Glomerular endothelial cell (primary cell): ENCODE measurements around the gene ZCCHC4. TPM values are rescaled to one million over a fixed set of nuclear protein-coding genes. Genes with fewer than 3 reads are reported as not detected.

Experiments
- DNase-seq: peaks from one replicate; pipeline ENCODE4 v3.0.0-alpha.2; 2011; ENCODE audit warnings: low read depth, low spot score; ENCODE audit errors: extremely low read depth
- total RNA-seq: library from RNA; depleted of rRNA; stranded (reverse); fragments of >200 nt; gene quantifications from 2 replicates; pipeline ENCODE4 v1.2.3, GENCODE V29; 2015

Gene ZCCHC4
- total RNA-seq, 1 donor from 2014 or later, result 6.8 TPM

- DNase-seq, result peak; percentile 5
These were observed 64.4 kb downstream of the ZCCHC4 start, which contains the start of gene ANAPC4 for GRCh38 chr4:25376754-25377571. ANAPC4 (plus strand) TSS chr4:25377263; CDS start chr4:25377428, 165 bp downstream.

- DNase-seq, result no peak
These were observed 65.2 kb downstream of the ZCCHC4 start for GRCh38 chr4:25377572-25378436.

- no peak for DNase-seq
These were observed 65.8 kb downstream of the ZCCHC4 start for GRCh38 chr4:25378437-25378743.

- DNase-seq, result no peak
These were observed 67.0 kb downstream of the ZCCHC4 start for GRCh38 chr4:25379591-25379990.

- no peak for DNase-seq
These were observed 71.1 kb downstream of the ZCCHC4 start for GRCh38 chr4:25383647-25384046.

- DNase-seq, result no peak
These were observed 74.4 kb downstream of the ZCCHC4 start for GRCh38 chr4:25386926-25387325.

DNA sequence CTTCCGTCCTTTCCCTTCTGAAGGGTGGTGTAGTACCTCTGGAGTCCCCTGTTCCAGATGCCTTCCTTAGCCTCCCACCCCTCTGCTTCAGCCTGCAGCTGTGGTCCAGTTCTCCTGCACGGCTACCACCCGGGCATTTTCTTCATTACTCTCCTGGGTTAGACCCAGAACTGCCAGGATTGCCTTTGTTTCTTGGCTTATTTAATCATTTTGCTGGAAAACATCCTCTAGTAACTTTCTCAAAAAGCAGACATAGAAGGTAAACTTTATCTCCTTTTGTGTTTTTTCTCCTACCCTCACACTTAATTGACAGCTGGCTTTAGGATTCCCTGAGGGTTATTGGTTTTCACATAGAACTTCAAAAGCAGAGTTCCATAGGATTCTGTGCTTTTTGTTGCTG, 84.7 kb downstream of the ZCCHC4 start:
- DNase-seq, result no peak

- no peak for DNase-seq
These were observed 86.9 kb downstream of the ZCCHC4 start for GRCh38 chr4:25399510-25399909.

DNA sequence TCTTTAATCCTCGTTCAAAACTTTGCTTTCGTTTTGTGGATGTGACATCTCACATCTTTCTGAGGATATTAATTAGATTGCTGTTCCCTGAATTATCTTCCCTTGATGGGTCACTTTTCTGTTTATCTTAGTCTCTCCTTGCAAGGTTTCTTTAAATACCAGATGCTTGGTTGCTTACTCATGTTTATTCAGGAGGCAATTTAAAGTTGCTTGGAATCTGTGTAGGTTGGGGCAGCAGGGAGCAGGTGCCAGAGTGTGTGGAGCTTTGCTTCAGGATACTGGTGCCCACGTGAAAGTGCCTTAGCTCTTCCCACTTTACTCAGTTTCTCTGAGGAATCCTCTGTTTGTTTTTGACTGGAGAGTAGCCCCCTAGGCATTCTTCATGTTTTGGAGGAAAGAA, 88.5 kb downstream of the ZCCHC4 start:
- no peak for DNase-seq

GRCh38 chr4:25402521-25402920, 89.9 kb downstream of the ZCCHC4 start:
- no peak for DNase-seq

GRCh38 chr4:25403699-25404098, 91.1 kb downstream of the ZCCHC4 start:
- no peak for DNase-seq

DNA sequence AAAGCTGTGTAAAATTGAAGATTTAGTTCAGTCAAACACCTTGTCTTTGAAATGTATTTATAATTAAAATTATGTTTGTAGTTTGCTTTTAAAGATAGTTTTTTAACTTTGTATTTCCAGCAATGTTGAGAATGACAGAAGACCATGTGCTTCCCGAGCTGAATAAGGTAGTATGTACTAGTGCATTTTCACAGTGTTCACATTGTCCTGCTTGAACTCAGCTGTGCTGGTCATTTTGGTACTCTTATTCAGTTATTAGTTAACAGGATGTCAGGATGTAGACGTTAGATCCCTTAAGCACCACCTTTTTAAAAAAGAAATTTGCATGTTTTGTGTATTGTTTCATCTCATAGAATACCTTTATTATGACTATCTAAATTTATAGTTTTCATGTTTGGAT, 92.9 kb downstream of the ZCCHC4 start:
- no peak for DNase-seq

DNA sequence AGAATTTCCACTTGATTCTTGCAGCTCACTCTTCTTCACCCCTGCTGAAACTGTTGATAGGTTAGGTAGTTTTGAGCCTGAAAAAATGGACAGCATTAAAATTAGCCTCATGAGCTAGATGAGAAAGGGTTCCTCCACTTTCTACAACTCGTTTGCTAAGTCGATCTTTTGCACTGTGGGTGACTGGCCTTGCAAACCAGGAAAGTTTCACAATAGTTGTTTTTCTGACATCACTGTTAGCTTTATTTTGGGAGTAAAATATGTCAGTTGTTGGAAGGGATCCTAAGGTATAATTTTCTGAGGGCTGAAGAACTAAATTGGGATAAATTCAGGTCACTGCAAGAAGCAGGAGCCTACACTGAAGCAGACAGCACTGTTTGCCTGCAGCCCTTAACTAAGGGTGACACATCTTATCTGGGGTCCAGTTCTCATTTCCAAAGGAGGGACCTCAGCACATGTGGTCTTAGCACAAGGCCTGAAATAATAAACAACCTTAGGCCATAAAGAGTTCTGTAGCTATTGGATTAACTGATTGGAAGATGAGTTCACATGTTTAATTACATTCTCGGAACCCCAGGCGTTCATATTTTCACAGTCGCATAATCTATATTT, 93.6 kb downstream of the ZCCHC4 start:
- no peak for DNase-seq

DNA sequence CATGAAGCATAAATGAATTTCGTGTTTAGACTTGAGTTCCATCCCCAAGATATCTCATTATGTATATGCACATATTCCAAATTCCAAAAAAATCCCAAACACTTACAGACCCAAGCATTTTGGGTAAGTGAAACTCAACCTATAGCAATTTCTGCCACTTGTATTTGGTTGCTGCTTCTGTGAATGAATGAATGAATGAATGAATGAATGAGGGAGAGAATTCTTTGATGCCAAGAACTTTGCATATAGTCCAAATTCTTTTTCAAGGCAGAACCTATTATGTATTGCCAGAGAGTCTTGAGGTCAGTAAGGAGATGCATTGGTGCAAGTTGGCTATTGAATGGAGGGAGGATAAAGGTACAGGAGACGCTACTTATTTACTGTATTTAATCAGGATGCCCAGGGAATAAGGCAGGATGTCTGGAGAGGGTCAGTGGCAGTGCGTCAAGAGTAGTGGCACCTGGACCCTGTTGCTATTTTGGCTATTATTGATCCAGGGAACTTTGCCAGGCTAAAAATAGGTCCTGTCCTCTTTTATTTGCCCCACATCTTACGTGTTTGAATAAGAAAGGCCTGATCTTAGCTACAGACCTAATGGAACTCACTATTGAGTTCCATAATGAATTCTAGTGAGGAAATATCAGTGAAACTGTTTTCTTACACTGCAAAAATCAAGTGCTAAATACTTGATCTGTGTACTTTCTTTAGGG, 98.4 kb downstream of the ZCCHC4 start:
- DNase-seq, result no peak

DNA sequence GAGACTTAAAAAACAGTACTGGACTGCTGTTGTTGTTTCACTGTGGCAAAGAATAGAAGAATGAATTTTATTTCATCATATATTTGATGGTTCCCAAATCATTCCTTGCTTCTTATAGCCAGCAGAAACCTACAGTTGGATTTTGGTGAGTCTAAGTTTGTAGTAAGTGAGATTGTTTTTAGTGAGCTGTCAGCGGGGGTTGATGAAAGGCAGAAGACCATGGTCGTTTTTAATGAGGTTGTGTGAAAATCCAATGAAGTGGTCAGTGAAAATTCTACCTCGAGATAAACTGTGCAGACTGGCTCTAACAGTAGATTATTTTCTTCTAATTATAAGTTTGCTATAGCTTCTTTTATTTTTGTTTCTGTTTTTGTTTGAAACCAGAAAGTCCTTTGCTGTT, 100.7 kb downstream of the ZCCHC4 start:
- no peak for DNase-seq

GRCh38 chr4:25417014-25417413, 104.4 kb downstream of the ZCCHC4 start:
- DNase-seq, result no peak

Other genes with a start within 250 kb of the ZCCHC4 start
- 4.8 and 5.8 TPM in 2 replicates for gene SEPSECS, start 152.3 kb upstream of the ZCCHC4 start, total RNA-seq
- 14.7 and 18.1 TPM in 2 replicates for gene PI4K2B, start 78.7 kb upstream of the ZCCHC4 start, total RNA-seq
- 18.2 and 18.8 TPM in 2 replicates for gene ANAPC4, start 64.5 kb downstream of the ZCCHC4 start, total RNA-seq